CD4-positive, alpha-beta T cell treated with Interferon gamma for 1 hour (primary cell): Measurements from ENCODE around the gene TSSK6.

Experiments
- DNase-seq: peaks from one replicate; pipeline ENCODE4 v3.0.0-alpha.2; 2020

The TSSK6 gene

GRCh38 chr19:19544257-19544953, 29.1 kb upstream of the TSSK6 start:
- DNase-seq = no peak

- no peak for DNase-seq
Measured at GRCh38 chr19:19543640-19544039, 28.3 kb upstream of the TSSK6 start.

GRCh38 chr19:19543101-19543500, 27.8 kb upstream of the TSSK6 start:
- no peak for DNase-seq

GRCh38 chr19:19542507-19542906, 27.2 kb upstream of the TSSK6 start:
- peak; percentile 16 for DNase-seq

- DNase-seq = no peak
Measured at GRCh38 chr19:19541616-19542015, 26.3 kb upstream of the TSSK6 start.

GRCh38 chr19:19540715-19541515, 25.6 kb upstream of the TSSK6 start:
- DNase-seq = peak; percentile 79

- peak; percentile 78 for DNase-seq
Measured at GRCh38 chr19:19540064-19540714, 24.8 kb upstream of the TSSK6 start.

- DNase-seq = no peak
Measured at GRCh38 chr19:19539698-19540063, 24.3 kb upstream of the TSSK6 start.

- DNase-seq = no peak
Measured at GRCh38 chr19:19538785-19539166, 23.4 kb upstream of the TSSK6 start.

- peak; percentile 11 for DNase-seq
Measured at GRCh38 chr19:19538061-19538784, 22.9 kb upstream of the TSSK6 start, which contains the start of gene CILP2. Gene CILP2, plus strand, starts transcription at chr19:19538265. Its CDS starts 85 bp downstream, at chr19:19538350.

GRCh38 chr19:19537075-19538048, 22.0 kb upstream of the TSSK6 start:
- DNase-seq = no peak

- no peak for DNase-seq
Measured at GRCh38 chr19:19535311-19536191, 20.2 kb upstream of the TSSK6 start.

- DNase-seq = no peak
Measured at GRCh38 chr19:19534556-19535265, 19.4 kb upstream of the TSSK6 start.

GRCh38 chr19:19533841-19534240, 18.5 kb upstream of the TSSK6 start:
- no peak for DNase-seq

- no peak for DNase-seq
Measured at GRCh38 chr19:19532806-19533701, 17.7 kb upstream of the TSSK6 start.

GRCh38 chr19:19531951-19532805, 16.8 kb upstream of the TSSK6 start:
- peak; percentile 74 for DNase-seq

- no peak for DNase-seq
Measured at GRCh38 chr19:19530889-19531288, 15.5 kb upstream of the TSSK6 start.

- DNase-seq = no peak
Measured at GRCh38 chr19:19530423-19530804, 15.1 kb upstream of the TSSK6 start.
